HG02970 (cell line): ENCODE results near the gene LDHB.
"Not testable (repeated sequence)": the region's sequence is repeated elsewhere in the genome, so short reads cannot be mapped to it uniquely, and the experiment has no call there.

Experiments used
- ATAC-seq: cut with Tn5 transposase; IDR thresholded peaks from one replicate; pipeline ENCODE4 v1.9.1; 2021; ENCODE audit warnings: mild to moderate bottlenecking, moderate library complexity, moderate number of reproducible peaks; ENCODE audit not compliant: unreplicated experiment, low FRiP score

Gene LDHB

GRCh38 chr12:21614506-21614905 is 43.1 kb downstream of the LDHB start:
- no peak for ATAC-seq

GRCh38 chr12:21613931-21614330 is 43.7 kb downstream of the LDHB start:
- no peak for ATAC-seq

DNA sequence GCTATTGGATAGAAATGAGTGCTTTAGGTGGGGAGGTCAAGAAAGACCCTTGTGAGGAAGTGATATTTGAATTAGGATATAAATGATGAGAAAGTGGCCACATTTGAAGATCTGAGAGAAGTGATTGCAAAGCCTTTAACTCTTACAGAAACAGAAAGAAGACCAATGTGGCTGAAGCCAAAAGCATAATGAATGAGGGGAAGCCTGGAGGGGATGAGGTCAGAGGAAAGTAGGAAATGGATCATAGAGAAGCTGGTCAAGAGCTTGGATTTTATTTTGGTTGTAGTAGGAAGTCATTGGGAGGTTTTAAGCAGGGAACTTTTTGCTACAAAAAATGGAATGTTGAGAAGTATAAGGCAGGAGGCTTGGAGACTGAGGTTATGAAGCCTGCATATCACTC is 49.4 kb downstream of the LDHB start:
- no peak for ATAC-seq

DNA sequence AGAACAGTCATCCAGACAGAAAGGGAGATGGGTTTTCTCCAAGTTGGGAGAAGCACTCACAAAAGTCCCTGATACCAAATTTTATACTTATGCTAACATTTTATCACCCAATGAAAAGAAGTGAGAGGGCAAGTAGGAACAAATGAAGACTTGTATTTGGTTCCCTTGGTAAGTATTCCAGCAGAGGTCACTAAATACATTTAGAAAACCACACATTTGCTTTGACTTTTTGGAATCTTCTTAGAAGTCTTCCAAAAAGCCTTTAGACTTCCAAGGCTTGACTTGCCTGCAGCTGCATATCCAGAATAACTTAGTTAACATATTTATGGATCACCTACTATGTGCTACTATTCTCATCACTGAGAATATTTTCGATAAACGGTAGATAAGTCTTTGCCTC is 49.9 kb downstream of the LDHB start:
- no peak for ATAC-seq

GRCh38 chr12:21606175-21606574 is 51.5 kb downstream of the LDHB start:
- ATAC-seq = no peak

GRCh38 chr12:21604245-21605101 is 53.2 kb downstream of the LDHB start, which contains the start of gene GYS2:
TSS of gene GYS2 (minus strand) at chr12:21604847. CDS start at chr12:21604592, 255 bp downstream.
- no peak for ATAC-seq

GRCh38 chr12:21602774-21603173 is 54.9 kb downstream of the LDHB start:
- no peak for ATAC-seq

GRCh38 chr12:21600196-21600595 is 57.4 kb downstream of the LDHB start:
- no peak for ATAC-seq

GRCh38 chr12:21599143-21599999 is 58.3 kb downstream of the LDHB start:
- no peak for ATAC-seq

DNA sequence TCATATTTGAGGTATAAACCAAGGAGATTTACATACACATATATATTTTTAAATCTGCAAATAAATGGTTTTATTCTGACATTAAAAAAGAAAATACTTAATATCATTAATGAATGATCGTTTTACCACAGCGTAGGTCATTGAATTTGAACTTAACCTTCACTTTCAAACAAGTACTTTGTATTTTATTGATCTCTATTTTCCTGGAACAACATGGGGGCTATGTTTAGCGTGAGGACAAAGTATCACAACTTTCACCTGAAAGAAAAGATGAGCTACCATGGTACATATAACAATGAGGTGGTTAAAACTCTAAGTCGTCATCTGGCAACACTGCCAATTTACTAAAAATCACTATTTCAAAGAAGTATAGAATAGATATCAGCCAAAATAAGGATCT is 59.0 kb downstream of the LDHB start:
- ATAC-seq = no peak

DNA sequence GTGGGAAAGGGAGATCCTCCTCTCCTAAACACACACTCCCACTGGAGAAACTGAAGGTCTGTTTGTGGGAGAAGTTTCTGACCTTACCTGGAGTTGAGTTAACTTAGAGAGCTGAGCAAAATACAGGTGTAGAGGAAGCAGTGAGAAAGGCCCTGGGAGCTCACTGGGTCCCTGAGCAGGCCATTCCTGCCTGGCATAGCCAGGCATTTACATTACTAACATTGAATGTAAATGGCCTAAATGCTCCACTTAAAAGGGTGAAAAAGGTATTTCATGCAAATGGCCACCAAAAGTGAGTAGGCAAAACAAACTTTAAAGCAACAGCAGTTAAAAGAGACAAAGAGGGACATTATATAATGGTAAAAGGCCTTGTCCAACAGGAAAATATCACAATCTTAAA is 62.3 kb downstream of the LDHB start:
- not testable (repeated sequence) for ATAC-seq

GRCh38 chr12:21585485-21585884 is 72.2 kb downstream of the LDHB start:
- ATAC-seq = no peak
